Fibroblast of peridontal ligament (primary cell): ENCODE results near the gene GPR139.

Experiments
- DNase-seq: peaks from one replicate; pipeline ENCODE4 v3.0.0-alpha.2; 2010; ENCODE audit errors: extremely low read depth

The GPR139 gene

GRCh38 chr16:20053336-20053735, 20.4 kb downstream of the GPR139 start:
- no peak for DNase-seq

- no peak for DNase-seq
Observed at GRCh38 chr16:20051611-20052010, 22.1 kb downstream of the GPR139 start.

- DNase-seq = no peak
Observed at GRCh38 chr16:20051147-20051546, 22.5 kb downstream of the GPR139 start.

GRCh38 chr16:20049831-20050230, 23.9 kb downstream of the GPR139 start:
- no peak for DNase-seq

- DNase-seq = no peak
Observed at GRCh38 chr16:20045886-20046285, 27.8 kb downstream of the GPR139 start.

- DNase-seq = no peak
Observed at GRCh38 chr16:20042848-20043247, 30.8 kb downstream of the GPR139 start.

- no peak for DNase-seq
Observed at GRCh38 chr16:20041924-20042596, 31.6 kb downstream of the GPR139 start.

- no peak for DNase-seq
Observed at GRCh38 chr16:20040011-20040410, 33.7 kb downstream of the GPR139 start.

GRCh38 chr16:20029611-20030010, 44.1 kb downstream of the GPR139 start:
- DNase-seq = no peak

- DNase-seq = no peak
Observed at GRCh38 chr16:20026361-20027072, 47.2 kb downstream of the GPR139 start.

- DNase-seq = peak; percentile 6
Observed at GRCh38 chr16:20023190-20023589, 50.5 kb downstream of the GPR139 start.

- no peak for DNase-seq
Observed at GRCh38 chr16:20020976-20021375, 52.7 kb downstream of the GPR139 start.

- no peak for DNase-seq
Observed at GRCh38 chr16:20020083-20020482, 53.6 kb downstream of the GPR139 start.

GRCh38 chr16:20016234-20016633, 57.5 kb downstream of the GPR139 start:
- no peak for DNase-seq

- DNase-seq = no peak
Observed at GRCh38 chr16:20004931-20005330, 68.8 kb downstream of the GPR139 start.

- DNase-seq = no peak
Observed at GRCh38 chr16:20002936-20003335, 70.8 kb downstream of the GPR139 start.

GRCh38 chr16:20001856-20002707, 71.6 kb downstream of the GPR139 start:
- DNase-seq = no peak

GRCh38 chr16:19997734-19998133, 76.0 kb downstream of the GPR139 start:
- DNase-seq = no peak

- no peak for DNase-seq
Observed at GRCh38 chr16:19997264-19997663, 76.4 kb downstream of the GPR139 start.

- no peak for DNase-seq
Observed at GRCh38 chr16:19994466-19995170, 79.1 kb downstream of the GPR139 start.

GRCh38 chr16:19991614-19992013, 82.1 kb downstream of the GPR139 start:
- no peak for DNase-seq

- no peak for DNase-seq
Observed at GRCh38 chr16:19984135-19984534, 89.6 kb downstream of the GPR139 start.
